Epithelial cell of proximal tubule (primary cell): Measurements from ENCODE around the gene SFPQ. TPM values are rescaled to one million over a fixed set of nuclear protein-coding genes. Genes with fewer than 3 reads are reported as not detected.

Source experiments
- DNase-seq: peaks from one replicate; pipeline ENCODE4 v3.0.0-alpha.2; 2011; ENCODE audit warnings: low read depth
- H3K4me3 ChIP-seq: 2 replicates; pipeline ENCODE4 v1.5.1; 2011; ENCODE audit warnings: low read depth, mild to moderate bottlenecking, low read length
- total RNA-seq: library from RNA; depleted of rRNA; stranded (reverse); fragments of >200 nt; gene quantifications from 2 replicates; pipeline ENCODE4 v1.2.3, GENCODE V29; 2015
- TF ChIP-seq, protein P1 (sequence below): conservative IDR thresholded peaks from 2 replicates; pipeline ENCODE4 v1.5.1; 2012; ENCODE audit warnings: low read depth, mild to moderate bottlenecking, low read length

The SFPQ gene
- total RNA-seq, 1 donor from 2014 or later: 136 TPM

DNA sequence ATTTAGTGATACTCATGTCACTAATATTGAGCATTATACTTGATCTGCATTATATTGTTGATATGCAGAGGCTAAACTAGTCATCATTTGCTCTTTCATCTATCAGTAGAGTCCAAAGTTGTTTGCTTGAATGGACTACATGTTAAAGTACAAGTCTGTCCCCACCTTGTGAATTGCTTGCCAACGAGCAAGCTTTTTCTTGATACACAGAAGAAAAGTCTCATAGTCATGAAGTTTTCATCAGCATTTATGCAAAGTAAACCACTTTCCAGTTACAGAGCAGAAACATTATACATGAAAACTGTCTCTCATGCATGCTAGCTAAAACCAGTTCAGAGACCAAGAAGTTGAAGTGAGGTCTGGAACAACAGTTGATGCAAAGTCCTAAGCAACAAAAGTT, 13.0 kb downstream of the SFPQ start:
- TF ChIP-seq, protein P1, sequence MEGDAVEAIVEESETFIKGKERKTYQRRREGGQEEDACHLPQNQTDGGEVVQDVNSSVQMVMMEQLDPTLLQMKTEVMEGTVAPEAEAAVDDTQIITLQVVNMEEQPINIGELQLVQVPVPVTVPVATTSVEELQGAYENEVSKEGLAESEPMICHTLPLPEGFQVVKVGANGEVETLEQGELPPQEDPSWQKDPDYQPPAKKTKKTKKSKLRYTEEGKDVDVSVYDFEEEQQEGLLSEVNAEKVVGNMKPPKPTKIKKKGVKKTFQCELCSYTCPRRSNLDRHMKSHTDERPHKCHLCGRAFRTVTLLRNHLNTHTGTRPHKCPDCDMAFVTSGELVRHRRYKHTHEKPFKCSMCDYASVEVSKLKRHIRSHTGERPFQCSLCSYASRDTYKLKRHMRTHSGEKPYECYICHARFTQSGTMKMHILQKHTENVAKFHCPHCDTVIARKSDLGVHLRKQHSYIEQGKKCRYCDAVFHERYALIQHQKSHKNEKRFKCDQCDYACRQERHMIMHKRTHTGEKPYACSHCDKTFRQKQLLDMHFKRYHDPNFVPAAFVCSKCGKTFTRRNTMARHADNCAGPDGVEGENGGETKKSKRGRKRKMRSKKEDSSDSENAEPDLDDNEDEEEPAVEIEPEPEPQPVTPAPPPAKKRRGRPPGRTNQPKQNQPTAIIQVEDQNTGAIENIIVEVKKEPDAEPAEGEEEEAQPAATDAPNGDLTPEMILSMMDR: no peak
- no peak overlapping the region for H3K4me3 ChIP-seq
- no peak for DNase-seq

DNA sequence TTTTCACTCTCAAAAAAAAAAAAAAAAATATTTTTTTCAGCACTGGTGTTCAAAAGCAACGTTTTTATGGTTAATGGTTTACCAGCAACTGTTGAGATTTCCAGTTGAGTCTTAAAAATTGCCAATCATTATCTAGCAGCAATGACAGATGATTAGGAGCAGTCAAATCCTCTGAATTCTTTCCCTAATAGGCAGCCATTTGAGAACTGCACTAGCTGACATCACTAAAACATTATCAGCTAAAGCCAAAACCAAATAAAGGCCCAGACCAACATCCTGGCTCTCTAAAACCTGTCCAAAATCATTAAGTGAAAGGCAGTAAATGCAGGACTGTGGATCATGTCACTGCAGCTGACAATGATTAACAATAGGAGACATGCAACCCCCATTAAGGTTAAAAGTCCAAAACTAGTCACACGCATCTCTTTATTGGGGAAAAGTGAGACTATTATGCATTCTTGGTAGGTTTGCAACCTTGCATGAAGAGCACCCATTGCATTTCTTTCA, 14.0 kb downstream of the SFPQ start:
- H3K4me3 ChIP-seq: no peak overlapping the region
- DNase-seq: peak; percentile 35
- TF ChIP-seq, protein P1: no peak

DNA sequence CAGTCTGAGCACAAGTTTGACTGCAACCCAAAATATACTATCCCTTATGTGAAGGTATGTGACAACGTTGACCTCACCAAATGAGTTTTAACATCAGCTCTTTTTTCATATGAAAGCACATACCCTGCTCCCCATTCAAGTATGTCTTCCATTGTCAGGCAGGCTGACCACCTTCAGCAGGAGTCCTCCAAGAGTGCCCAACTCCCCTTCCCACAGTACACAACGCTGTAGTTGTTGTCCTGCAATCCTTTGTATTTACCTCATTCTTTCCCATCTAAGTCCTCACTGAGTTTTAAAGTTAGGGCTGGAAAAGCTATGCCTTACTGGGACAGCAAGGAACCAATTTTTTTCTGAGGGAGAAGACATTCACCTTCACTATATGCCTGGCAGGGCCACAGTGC, 14.7 kb downstream of the SFPQ start:
- DNase-seq: no peak
- TF ChIP-seq, protein P1: no peak

DNA sequence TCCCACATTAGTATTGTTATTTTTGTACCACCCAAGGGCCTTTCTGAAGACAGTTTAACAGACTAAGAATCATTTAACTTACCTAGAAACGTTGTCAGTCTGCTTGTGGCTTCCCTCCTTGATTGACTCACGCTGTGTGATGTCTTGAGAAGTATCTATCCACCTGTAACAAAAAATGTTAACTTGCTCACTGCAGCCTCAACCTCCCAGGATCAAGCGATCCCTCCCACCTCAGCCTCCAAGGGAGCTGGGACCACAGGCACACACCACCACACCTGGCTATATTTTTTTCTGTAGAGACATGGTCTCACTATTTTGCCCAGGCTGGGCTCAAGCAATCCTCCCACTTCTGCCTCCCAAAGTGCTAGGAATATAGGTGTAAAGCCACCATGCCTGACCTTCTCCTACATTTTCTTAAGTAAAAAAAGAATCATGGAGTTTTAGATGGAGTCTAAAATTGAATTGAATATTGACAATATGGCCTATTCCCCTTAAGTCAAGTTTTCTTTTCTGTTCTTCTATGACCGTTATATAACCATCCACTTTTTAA, 15.6 kb downstream of the SFPQ start:
- TF ChIP-seq, protein P1: no peak
- no peak overlapping the region for H3K4me3 ChIP-seq
- DNase-seq: no peak

More for the DNA sequence above, 14.7 kb downstream of the SFPQ start:
- no peak overlapping the region for H3K4me3 ChIP-seq

DNA sequence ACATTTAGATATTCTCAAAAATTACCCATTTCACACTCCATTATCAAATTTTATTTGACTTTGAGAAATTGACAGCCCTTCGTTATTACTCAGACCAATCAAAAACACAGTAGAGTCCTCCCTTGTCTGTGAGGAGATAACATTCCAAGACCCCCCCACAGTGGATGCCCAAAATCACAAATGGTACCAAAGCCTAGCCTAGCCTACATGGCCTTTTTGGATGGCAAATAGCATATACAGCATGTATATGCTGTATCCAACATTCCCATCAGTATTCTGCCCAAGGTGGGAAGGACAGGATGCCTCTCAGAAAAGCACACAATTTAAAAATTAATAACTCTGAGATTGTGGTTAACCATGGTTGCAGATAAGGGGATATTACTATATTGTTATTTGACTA, 17.3 kb downstream of the SFPQ start:
- no peak overlapping the region for H3K4me3 ChIP-seq
- TF ChIP-seq, protein P1: no peak
- DNase-seq: no peak

DNA sequence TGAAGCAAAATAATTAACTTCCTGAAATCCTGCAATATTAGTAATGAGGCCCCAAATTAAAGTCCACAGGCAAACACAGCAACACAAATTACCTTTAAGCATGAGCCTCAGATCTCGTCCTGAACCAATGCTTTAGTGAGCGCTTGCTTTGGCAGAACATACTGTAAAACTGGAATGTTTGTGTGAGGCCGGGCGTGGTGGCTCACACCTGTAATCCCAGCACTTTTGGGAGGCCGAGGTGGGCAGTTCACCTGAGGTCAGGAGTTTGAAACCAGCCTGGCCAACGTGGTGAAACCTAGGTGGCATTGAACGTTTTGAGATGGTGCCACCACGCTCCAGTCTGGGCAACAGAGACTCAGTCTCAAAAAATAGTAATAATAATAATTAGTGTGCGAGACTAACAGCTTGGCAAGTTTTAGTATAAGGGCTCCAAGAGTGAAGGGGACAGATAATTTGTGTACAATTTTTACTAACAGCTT, 17.8 kb downstream of the SFPQ start:
- H3K4me3 ChIP-seq: no peak overlapping the region
- TF ChIP-seq, protein P1: no peak
- no peak for DNase-seq
